SU-DHL-6 (cell line): ENCODE results near the gene DYNLT1.

ENCODE experiments used
- H2AFZ ChIP-seq: fragments of 200-600 bp; sonication (generic); 2 replicates; pipeline ENCODE4 v1.6.1; 2014; ENCODE audit warnings: low read depth, mild to moderate bottlenecking, moderate library complexity, mixed read lengths, antibody characterized with exemption, low read length; ENCODE audit not compliant: severe bottlenecking
- H3F3A ChIP-seq: fragments of 200-600 bp; shearing (Covaris generic); 2 replicates; pipeline ENCODE4 v1.6.0; 2016; ENCODE audit warnings: antibody characterized with exemption, mild to moderate bottlenecking; ENCODE audit not compliant: insufficient read depth
- H3K27ac ChIP-seq: fragments of 200-600 bp; sonication (generic); 2 replicates; pipeline ENCODE4 v1.5.1; 2016; ENCODE audit warnings: low read depth, mild to moderate bottlenecking, low read length, moderate library complexity, mixed read lengths
- H3K27me3 ChIP-seq: fragments of 200-600 bp; sonication (generic), shearing (Covaris generic); 2 replicates; pipeline ENCODE4 v1.6.0; 2014; ENCODE audit warnings: mild to moderate bottlenecking, low read length
- H3K36me3 ChIP-seq: fragments of 200-600 bp; sonication (generic); 2 replicates; pipeline ENCODE4 v1.6.1; 2014; ENCODE audit warnings: mild to moderate bottlenecking, low read length, mixed read lengths
- H3K4me2 ChIP-seq: fragments of 300-600, 200-600 bp; shearing (Covaris generic), sonication (generic); 2 replicates; pipeline ENCODE4 v1.6.0; 2014; ENCODE audit warnings: low read length, low read depth, mild to moderate bottlenecking; ENCODE audit not compliant: poor library complexity, severe bottlenecking
- H3K4me3 ChIP-seq: fragments of 200-600 bp; sonication (generic); 2 replicates; pipeline ENCODE4 v1.5.1; 2014; ENCODE audit warnings: antibody characterized with exemption, low read length, mild to moderate bottlenecking, mixed read lengths; ENCODE audit not compliant: insufficient read depth, poor library complexity, severe bottlenecking
- H3K79me2 ChIP-seq: fragments of 200-600 bp; sonication (generic); 2 replicates; pipeline ENCODE4 v1.6.1; 2014; ENCODE audit warnings: mild to moderate bottlenecking, low read length, moderate library complexity; ENCODE audit not compliant: insufficient read depth
- H3K9ac ChIP-seq: fragments of 200-600 bp; sonication (generic); 2 replicates; pipeline ENCODE4 v1.7.0; 2014; ENCODE audit warnings: mild to moderate bottlenecking, low read length
- H3K9me2 ChIP-seq: fragments of 200-600 bp; sonication (generic); replicated peaks from 2 replicates; pipeline ENCODE4 v1.6.1; 2014; ENCODE audit warnings: low read length; ENCODE audit not compliant: insufficient read depth
- H3K9me3 ChIP-seq: fragments of 200-600 bp; sonication (generic); 2 replicates; pipeline ENCODE4 v1.6.1; 2014; ENCODE audit warnings: low read length, mixed read lengths; ENCODE audit not compliant: insufficient read depth
- H4K20me1 ChIP-seq: fragments of 200-600 bp; sonication (generic); 2 replicates; pipeline ENCODE4 v1.6.1; 2014; ENCODE audit warnings: low read depth, mild to moderate bottlenecking, antibody characterized with exemption, low read length, moderate library complexity, mixed read lengths
- EZH2phosphoT487 ChIP-seq: fragments of 200-600 bp; sonication (generic), shearing (Covaris generic); conservative IDR thresholded peaks from 2 replicates; pipeline ENCODE4 v1.6.1; 2018; ENCODE audit warnings: mild to moderate bottlenecking, antibody characterized with exemption, low read length, moderate library complexity, mixed read lengths
- TF ChIP-seq, protein P1 (sequence below): fragments of 200-600 bp; sonication (generic); IDR thresholded peaks from one replicate; pipeline ENCODE4 v1.5.1; 2017; ENCODE audit warnings: antibody characterized with exemption, mild to moderate bottlenecking, low read length, moderate library complexity; ENCODE audit not compliant: insufficient read depth, poor library complexity, severe bottlenecking

DYNLT1 gene

DNA sequence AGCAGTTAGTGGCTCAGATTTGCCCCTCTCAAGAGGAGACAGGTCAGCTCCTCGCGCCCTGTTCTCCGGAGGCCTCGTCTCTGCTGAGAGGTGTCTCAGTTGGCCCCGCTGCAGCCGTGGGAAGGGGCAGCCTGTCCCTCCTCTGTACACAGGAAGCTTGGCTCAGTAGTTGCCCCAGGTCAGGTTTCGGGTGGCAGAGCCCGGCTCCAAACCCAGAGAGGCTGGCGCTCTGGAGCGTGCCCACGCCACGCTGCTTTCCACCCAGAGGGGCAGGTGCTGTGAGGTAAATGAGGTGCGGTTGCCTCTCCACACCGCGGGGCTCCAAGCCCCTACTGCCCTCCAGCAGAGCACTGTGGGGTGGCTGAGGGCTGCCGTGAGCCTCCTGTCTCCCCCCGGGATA lies 16.0 kb downstream of the DYNLT1 start:
- Histone ChIP-seq H3K9me3 (no peaks in the 10 kb centered on the region), H3K4me2 (no peak overlapping the region), H3K4me3 (no peak overlapping the region), H3K27me3 (no peaks in the 10 kb centered on the region), H4K20me1 (no peaks in the 10 kb centered on the region), H3F3A (peaks cover 3% of the 10 kb centered on the region; the same call in 1 of the 2 replicates), H3K9ac (no peak overlapping the region), H3K79me2 (no peaks in the 10 kb centered on the region), H3K27ac (no peak overlapping the region), H3K9me2 (no peaks in the 10 kb centered on the region), H2AFZ (no peak overlapping the region), H3K36me3 (peaks cover 1% of the 10 kb centered on the region; the same call in 1 of the 2 replicates)
- TF ChIP-seq, protein P1, sequence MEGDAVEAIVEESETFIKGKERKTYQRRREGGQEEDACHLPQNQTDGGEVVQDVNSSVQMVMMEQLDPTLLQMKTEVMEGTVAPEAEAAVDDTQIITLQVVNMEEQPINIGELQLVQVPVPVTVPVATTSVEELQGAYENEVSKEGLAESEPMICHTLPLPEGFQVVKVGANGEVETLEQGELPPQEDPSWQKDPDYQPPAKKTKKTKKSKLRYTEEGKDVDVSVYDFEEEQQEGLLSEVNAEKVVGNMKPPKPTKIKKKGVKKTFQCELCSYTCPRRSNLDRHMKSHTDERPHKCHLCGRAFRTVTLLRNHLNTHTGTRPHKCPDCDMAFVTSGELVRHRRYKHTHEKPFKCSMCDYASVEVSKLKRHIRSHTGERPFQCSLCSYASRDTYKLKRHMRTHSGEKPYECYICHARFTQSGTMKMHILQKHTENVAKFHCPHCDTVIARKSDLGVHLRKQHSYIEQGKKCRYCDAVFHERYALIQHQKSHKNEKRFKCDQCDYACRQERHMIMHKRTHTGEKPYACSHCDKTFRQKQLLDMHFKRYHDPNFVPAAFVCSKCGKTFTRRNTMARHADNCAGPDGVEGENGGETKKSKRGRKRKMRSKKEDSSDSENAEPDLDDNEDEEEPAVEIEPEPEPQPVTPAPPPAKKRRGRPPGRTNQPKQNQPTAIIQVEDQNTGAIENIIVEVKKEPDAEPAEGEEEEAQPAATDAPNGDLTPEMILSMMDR, result no peak
- TF ChIP-seq EZH2phosphoT487, result no peak

DNA sequence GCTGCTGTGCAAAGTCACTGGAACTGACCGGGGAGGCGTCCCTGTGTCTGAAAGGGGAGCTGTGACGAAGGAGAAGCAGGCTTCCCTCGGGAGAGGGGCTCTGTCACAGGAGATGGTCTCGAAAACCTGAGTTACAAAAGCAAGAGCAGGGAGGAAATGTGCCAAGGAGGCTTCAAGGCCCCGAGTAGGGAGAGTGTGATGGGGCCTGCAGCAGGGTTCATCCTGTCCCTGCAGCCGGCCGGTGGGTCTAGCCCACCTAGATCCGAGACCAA lies 16.7 kb downstream of the DYNLT1 start:
- H3K4me3 ChIP-seq, result no peak overlapping the region
- H3K36me3 ChIP-seq, result no peaks in the 10 kb centered on the region
- H3K4me2 ChIP-seq, result no peak overlapping the region
- H2AFZ ChIP-seq, result no peak overlapping the region
- H3F3A ChIP-seq, result no peaks in the 10 kb centered on the region
- no peak overlapping the region for H3K27ac ChIP-seq
- H3K9ac ChIP-seq, result no peak overlapping the region
- TF ChIP-seq, protein P1, result no peak
- no peak for TF ChIP-seq EZH2phosphoT487
- H3K27me3 ChIP-seq, result no peaks in the 10 kb centered on the region
- no peaks in the 10 kb centered on the region for H4K20me1 ChIP-seq
- no peaks in the 10 kb centered on the region for H3K9me3 ChIP-seq
- H3K9me2 ChIP-seq, result no peaks in the 10 kb centered on the region
- H3K79me2 ChIP-seq, result no peaks in the 10 kb centered on the region

DNA sequence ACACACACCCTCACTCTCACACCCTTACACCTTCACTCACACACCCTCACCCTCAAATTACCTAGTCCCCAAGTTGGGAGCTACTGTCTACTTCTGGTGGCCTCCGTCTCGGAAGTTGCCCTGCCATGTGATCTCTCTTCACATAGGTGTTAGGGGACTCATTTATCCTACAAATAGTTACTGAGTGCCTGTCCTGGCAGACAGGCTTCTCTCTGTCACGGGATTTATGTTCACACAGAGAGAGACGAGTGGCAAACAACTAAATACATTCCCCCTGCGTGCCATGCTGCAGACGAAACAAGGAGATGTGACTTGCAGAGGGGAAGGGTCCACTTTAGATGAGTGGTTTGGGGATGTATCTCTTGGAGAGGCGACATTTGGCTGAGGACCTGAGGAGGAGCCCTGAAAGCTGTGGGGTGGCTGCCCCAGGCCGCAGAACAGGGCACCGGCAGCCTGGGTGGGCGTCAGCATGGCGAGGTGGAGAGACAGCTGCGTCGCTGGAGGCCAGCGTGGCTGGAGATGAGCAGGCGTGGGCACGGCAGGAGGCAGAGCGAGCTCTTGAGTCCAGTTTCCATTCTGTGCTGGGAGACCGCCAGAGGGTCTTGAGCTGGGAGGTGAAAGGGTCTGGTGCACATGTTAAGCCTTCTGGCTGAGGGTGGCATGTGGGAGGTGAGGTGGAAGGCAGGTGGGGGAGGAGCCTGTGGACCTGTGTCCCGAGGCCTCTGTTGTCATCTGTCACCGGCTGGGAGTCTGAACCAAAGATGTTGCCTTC lies 17.2 kb downstream of the DYNLT1 start:
- Histone ChIP-seq H3K9me2 (no peaks in the 10 kb centered on the region), H3K27ac (no peak overlapping the region), H3K36me3 (no peaks in the 10 kb centered on the region), H3K79me2 (no peaks in the 10 kb centered on the region), H3K4me2 (no peak overlapping the region), H2AFZ (no peak overlapping the region), H3K4me3 (no peak overlapping the region), H3F3A (no peaks in the 10 kb centered on the region), H3K9me3 (no peaks in the 10 kb centered on the region), H4K20me1 (no peaks in the 10 kb centered on the region), H3K27me3 (no peaks in the 10 kb centered on the region), H3K9ac (no peak overlapping the region)
- TF ChIP-seq EZH2phosphoT487, result no peak
- TF ChIP-seq, protein P1, result no peak
